Mucosa of gallbladder (tissue), 1 donor: Measurements from ENCODE around the gene MBD2. TPM values are rescaled to one million over a fixed set of nuclear protein-coding genes. Genes with fewer than 3 reads are reported as not detected.
"Not testable (repeated sequence)": the region's sequence is repeated elsewhere in the genome, so short reads cannot be mapped to it uniquely, and the experiment has no call there.

ENCODE experiments used
- DNase-seq: peaks from one replicate; pipeline ENCODE4 v3.0.0-alpha.2; 2020; ENCODE audit warnings: low spot score
- total RNA-seq: library from RNA; stranded (reverse); gene quantifications from one replicate; pipeline ENCODE4 v1.2.1, GENCODE V29; 2021
- donor health status: DM: no; HTN: no; CAD: no.

The MBD2 gene
- total RNA-seq, 1 donor from 2014 or later = 71.6 TPM

GRCh38 chr18:54151376-54151775 is 73.1 kb downstream of the MBD2 start:
- no peak for DNase-seq

DNA sequence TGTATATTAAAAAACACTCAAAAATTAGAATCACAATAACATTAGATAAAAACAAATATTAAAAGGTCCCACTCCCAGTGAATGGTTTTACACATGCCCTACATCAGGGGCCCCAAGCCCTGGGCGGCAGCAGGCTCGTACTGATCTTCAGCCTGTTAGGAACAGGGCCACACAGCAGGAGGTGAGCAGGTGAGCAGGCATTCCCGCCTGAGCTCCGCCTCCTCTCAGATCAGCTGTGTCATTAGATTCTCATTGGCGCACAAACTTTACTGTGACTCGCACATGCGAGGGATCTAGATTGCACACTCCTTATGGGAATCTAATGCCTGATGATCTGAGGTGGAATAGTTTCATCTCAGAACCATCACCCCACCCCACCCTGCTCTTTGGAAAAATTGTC is 74.2 kb downstream of the MBD2 start:
- no peak for DNase-seq

DNA sequence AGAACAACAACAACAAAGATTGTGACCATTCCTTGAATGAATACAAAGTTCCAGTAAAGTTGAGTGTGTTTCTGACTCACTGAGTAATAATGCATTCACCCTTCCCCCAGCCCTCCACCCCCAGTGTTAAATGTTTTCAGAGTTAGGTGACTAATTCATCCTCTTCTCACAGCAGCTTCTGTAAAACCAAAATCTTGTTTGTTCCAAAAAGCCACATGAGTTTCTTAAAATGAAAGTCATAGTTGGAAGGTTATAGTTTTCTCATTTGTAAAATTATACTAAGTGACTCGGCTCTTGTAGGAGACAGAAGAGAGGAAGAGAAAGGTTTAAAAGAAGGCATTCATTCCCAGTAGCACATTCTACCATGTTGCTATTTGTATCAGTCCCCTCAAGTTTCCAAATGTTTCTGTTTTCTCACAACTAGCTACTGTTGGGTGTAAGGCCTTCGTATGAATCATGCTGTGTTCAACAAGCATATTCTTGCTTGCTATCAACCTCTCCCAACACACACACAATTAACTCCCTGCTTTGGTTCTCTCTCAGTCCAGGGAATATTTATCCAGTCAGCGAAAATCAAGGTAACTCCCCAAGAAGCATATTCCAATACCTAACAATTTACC is 75.3 kb downstream of the MBD2 start:
- DNase-seq = no peak

- DNase-seq = no peak
These were observed 75.8 kb downstream of the MBD2 start for GRCh38 chr18:54148678-54149077.

- no peak for DNase-seq
These were observed 76.3 kb downstream of the MBD2 start for GRCh38 chr18:54148151-54148550.

DNA sequence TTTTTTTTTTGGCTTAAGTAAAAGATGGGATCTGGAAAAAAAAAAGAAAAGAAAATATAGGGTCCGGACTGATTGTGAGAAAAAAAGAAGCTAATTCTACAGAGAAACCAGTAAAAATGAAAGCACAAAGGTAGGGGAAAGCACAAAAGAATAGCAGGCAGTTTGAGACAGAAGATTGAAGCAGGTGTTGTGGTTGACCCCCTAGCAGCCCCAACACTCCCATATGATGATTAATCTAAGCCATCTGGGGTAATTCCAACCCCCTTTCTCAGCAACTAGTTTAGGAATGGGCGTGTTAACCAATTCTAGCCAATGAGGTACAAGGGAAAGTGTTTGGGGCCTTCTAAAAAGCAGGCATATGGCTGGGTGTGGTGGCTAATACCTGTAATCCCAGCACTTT is 77.0 kb downstream of the MBD2 start:
- DNase-seq = no peak

- DNase-seq = no peak
These were observed 83.3 kb downstream of the MBD2 start for GRCh38 chr18:54141041-54141608.

DNA sequence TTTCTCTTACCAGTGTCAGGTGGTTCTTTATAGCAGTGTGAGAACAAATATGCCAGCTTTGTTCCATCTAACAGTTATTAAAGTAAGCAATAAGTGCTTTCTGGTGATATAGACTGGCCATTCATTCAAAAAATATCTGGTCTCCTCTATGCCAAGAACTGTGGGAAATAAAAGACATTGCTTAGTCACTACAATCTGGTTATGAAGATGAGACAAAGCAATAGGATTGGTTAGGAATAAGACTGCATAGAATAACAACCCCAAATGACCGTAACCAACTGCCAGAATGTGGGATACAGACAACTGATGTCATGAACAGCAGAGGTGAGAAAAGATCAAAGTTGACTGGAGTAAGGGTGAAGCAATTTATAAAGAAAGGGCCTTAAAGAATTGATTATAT is 83.8 kb downstream of the MBD2 start:
- DNase-seq = no peak

DNA sequence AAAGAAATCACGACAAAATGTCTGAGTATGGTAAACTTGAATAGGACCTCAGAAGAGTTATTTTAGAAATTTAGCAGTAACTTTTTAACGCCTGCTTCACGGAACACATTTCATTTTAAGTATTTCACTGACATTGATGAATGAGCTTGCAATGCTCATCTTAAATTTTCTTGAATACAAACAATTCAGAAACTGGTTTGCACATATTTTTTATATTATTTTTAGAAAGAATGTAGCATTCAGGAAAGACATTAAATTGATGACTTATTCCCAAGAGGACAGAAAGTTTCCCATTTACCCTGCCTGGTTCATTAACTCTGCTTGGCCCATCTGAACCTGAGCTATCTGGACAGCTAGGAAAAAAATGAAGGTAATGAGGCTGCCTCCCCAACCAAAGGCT is 89.3 kb downstream of the MBD2 start:
- DNase-seq = no peak

DNA sequence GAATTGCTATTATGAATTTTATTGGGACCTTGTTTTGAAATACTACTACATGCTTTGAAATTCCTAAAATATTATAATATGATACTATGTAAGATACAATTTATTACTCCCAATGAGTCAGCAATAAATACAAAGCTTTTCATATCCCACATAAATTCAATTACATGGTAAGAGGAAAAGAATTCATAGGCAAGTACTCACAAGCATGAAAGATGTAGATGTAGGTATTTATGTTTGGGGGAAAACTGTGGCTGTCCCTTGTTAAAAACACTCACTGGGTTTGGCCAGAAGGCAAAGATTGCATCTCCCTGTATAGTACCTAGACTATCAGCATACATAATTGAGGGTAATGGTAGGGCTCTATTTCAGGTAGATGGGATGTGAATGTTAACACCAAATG is 90.4 kb downstream of the MBD2 start:
- no peak for DNase-seq

DNA sequence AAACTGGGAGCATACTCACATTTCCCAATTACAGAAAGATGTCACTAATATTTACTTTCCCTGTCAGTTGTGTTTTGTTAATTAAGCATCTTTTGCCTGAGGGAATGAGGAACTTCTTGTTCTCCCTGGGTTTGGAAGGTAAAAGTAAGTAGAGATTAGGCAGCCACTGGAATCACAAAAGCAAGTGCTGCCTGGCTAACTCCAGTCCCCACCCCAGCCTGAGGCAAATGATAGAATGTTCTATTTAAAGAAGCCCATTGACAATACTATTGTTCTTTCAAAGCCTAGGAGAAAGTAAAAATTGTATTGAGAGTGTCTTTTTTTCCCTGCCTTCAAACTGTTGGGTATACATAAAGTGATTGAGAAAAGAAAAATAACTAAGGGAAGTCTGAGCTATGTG is 93.8 kb downstream of the MBD2 start:
- DNase-seq = no peak

DNA sequence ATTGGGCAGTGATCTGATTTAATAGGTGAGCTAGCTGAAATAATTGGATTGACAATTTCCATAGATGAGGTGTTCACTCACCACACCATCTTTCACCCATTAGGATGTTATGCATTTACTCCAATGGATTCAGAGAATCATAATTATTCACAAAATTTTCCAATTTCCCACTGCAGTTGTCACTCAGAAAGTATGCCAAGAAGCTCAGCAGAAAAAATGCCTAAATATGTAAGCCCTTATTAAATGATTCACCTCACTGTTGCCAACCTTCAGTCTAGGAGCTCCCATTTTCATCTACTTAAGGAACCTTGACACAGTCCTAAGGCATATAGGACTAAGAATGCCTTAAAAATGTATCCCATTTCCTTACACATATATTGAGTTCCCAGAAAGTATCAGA is 94.3 kb downstream of the MBD2 start:
- no peak for DNase-seq

GRCh38 chr18:54129448-54130067 is 94.9 kb downstream of the MBD2 start:
- DNase-seq = no peak

- peak; percentile 16 for DNase-seq
These were observed 96.6 kb downstream of the MBD2 start for GRCh38 chr18:54127759-54128378.

DNA sequence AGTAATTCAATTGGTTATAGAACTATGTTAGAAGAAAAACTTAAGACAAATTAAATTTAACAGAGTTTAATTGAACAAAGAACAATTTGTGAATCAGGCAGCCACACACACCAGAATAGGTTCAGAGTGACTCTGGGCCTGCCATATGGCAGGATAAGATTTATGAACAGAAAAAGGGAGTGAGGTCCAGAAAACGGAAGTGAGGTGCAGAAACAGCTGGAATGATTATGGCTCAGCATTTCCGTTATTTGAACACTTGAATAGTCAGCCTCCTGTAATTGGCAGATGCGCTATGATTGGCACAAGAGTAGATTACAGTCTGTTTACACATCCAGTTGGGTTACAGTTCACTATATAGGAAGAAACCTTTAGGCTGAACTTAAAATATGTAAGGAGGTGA is 99.0 kb downstream of the MBD2 start:
- DNase-seq = no peak

- DNase-seq = not testable (repeated sequence)
These were observed 100.6 kb downstream of the MBD2 start for GRCh38 chr18:54123720-54124440.

- DNase-seq = peak; percentile 19
These were observed 104.9 kb downstream of the MBD2 start for GRCh38 chr18:54119524-54120019.

- DNase-seq = no peak
These were observed 106.4 kb downstream of the MBD2 start for GRCh38 chr18:54117853-54118773.

DNA sequence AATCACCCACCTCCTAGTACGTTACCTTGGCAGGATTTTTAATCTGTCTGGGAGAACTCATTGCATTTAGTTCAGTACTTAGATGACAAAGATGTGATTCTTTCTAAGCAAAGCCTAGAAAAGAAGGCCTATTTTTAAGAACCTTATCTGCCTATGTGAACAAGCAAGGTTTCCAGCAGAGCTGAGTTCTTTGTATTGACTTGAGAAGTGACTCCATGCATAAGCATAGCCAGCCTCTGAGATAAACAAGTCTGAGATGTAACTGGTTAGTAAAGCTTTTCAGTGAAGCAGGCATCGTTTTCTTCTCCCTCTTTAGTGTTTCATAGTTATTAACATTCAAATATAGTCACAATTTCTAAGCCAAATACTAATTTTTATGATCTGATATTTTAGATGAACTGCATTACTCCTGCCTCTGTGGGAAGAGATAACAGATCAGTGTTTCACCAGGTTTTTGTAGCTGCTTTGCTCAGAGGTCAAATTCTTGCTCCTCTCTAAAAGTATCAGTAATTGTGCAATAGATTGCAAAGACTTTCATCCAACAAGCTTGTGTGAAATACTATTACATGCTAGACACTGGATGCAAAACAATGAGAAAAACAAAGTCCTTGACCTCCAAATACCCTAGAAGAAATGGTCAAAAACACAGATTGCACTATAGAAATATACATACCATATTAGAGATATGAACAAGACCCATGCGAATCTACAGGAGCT is 107.8 kb downstream of the MBD2 start:
- DNase-seq = no peak

- DNase-seq = no peak
These were observed 112.1 kb downstream of the MBD2 start for GRCh38 chr18:54112356-54112755.
